K562 (cell line): ENCODE measurements around the gene JMJD1C. TPM values are rescaled to one million over a fixed set of nuclear protein-coding genes. Genes with fewer than 3 reads are reported as not detected.
A peak's percentile ranks its signal among the peaks of the same experiment; 100 is the strongest.

Experiments used
- BMI1 ChIP-seq: fragments of 150-350 bp; IDR thresholded peaks from 2 replicates; pipeline ENCODE4 v1.6.1; 2014; ENCODE audit warnings: low read length
- BRD4 ChIP-seq: fragments of 200-600 bp; sonication (generic); IDR thresholded peaks from 2 replicates; pipeline ENCODE4 v1.6.1; 2017; ENCODE audit warnings: inconsistent platforms
- BRD9 ChIP-seq: fragments of 450-650 bp; IDR thresholded peaks from 2 replicates; pipeline ENCODE4 v1.6.1; 2018; ENCODE audit warnings: low read depth; ENCODE audit not compliant: partially characterized antibody
- CBX1 ChIP-seq: sonication (generic); IDR thresholded peaks from 2 replicates; pipeline ENCODE4 v1.6.1; 2016; ENCODE audit warnings: antibody characterized with exemption, low read depth, mild to moderate bottlenecking
- CHD1 ChIP-seq: fragments of 200-600 bp; sonication (generic); IDR thresholded peaks from one replicate; pipeline ENCODE4 v1.6.1; 2012; ENCODE audit warnings: mild to moderate bottlenecking, moderate library complexity, low read length, inconsistent platforms
- CREB1 ChIP-seq, 2 experiments: sonication (generic) in 1 of 2; formaldehyde crosslinking in 1 of 2; IDR thresholded peaks; 2 replicates each; pipeline versions ENCODE4 v1.6.1 to v1.8.0; 2012 to 2022; ENCODE audit warnings: inconsistent platforms in 1 of 2, mild to moderate bottlenecking in 1 of 2, missing genetic modification reagents in 1 of 2, moderate library complexity in 1 of 2
- DDX20 ChIP-seq: fragments of 450-650 bp; IDR thresholded peaks from 2 replicates; pipeline ENCODE4 v1.6.1; 2016; ENCODE audit warnings: missing genetic modification characterization, low read depth, mild to moderate bottlenecking, missing compliant biosample characterization, moderate library complexity
- DNMT1 ChIP-seq: fragments of 450-650 bp; IDR thresholded peaks from 2 replicates; pipeline ENCODE4 v1.6.1; 2016; ENCODE audit warnings: antibody characterized with exemption, mild to moderate bottlenecking
- E2F4 ChIP-seq: sonication (generic); formaldehyde crosslinking; IDR thresholded peaks from 2 replicates; pipeline ENCODE4 v1.8.0; 2022; ENCODE audit warnings: mild to moderate bottlenecking, low read depth, missing genetic modification reagents
- ESRRB ChIP-seq: fragments of 250-450 bp; sonication (Bioruptor Pico); IDR thresholded peaks from 2 replicates; pipeline ENCODE4 v1.5.0; 2020; ENCODE audit warnings: mild to moderate bottlenecking, moderate library complexity, borderline replicate concordance
- FIP1L1 ChIP-seq: fragments of 200-400 bp; formaldehyde crosslinking; IDR thresholded peaks from 2 replicates; pipeline ENCODE4 v1.6.1; 2018; ENCODE audit warnings: mild to moderate bottlenecking, low read depth, low read length; ENCODE audit not compliant: poor library complexity, severe bottlenecking
- FOXJ2 ChIP-seq: fragments of 200-800 bp; sonication (Bioruptor generic); IDR thresholded peaks from 2 replicates; pipeline ENCODE4 v1.6.1; 2016; ENCODE audit warnings: missing genetic modification characterization, missing compliant biosample characterization
- HNRNPH1 ChIP-seq: fragments of 200-400 bp; formaldehyde crosslinking; optimal IDR thresholded peaks from 2 replicates; pipeline ENCODE3; 2017; ENCODE audit warnings: low read depth, mild to moderate bottlenecking, low read length, moderate library complexity
- KAT8 ChIP-seq: fragments of 450-650 bp; IDR thresholded peaks from 2 replicates; pipeline ENCODE4 v1.6.1; 2016; ENCODE audit warnings: low read depth, mild to moderate bottlenecking
- MLLT1 ChIP-seq, 2 experiments: fragments of 450-650 bp; IDR thresholded peaks; 2 replicates each; pipeline ENCODE4 v1.6.1; 2016
- MXD1 ChIP-seq: fragments of 250-450 bp; sonication (Bioruptor Pico); IDR thresholded peaks from 2 replicates; pipeline ENCODE4 v1.8.0; 2021; ENCODE audit warnings: borderline replicate concordance, mild to moderate bottlenecking, moderate library complexity; ENCODE audit not compliant: poor library complexity, severe bottlenecking
- MYC ChIP-seq, 2 experiments: fragments of 250-450 bp in 1 of 2; sonication (Bioruptor Pico) in 1 of 2; IDR thresholded peaks; 2 replicates each; pipeline versions ENCODE4 v1.5.1 to v1.6.1; 2012 to 2021; ENCODE audit warnings: low read depth in 2 of 2, borderline replicate concordance in 1 of 2, improper control_type of control experiment in 1 of 2, low read length in 1 of 2, mild to moderate bottlenecking in 1 of 2, moderate library complexity in 1 of 2
- NCOA2 ChIP-seq, 2 experiments: fragments of 450-650 bp; IDR thresholded peaks; 2 replicates each; pipeline ENCODE4 v1.6.1; 2018; ENCODE audit warnings: mild to moderate bottlenecking in 2 of 2, moderate library complexity in 1 of 2; ENCODE audit not compliant: partially characterized antibody in 2 of 2
- NELFE ChIP-seq: IDR thresholded peaks from 2 replicates; pipeline ENCODE4 v1.6.1; 2011; ENCODE audit warnings: mild to moderate bottlenecking; ENCODE audit not compliant: insufficient read depth, insufficient read length
- NEUROD1 ChIP-seq: fragments of 150-350 bp; IDR thresholded peaks from 2 replicates; pipeline ENCODE4 v1.6.1; 2014; ENCODE audit warnings: borderline replicate concordance, low read length, low read depth; ENCODE audit not compliant: partially characterized antibody
- SNRNP70 ChIP-seq: fragments of 200-400 bp; formaldehyde crosslinking; optimal IDR thresholded peaks from 2 replicates; pipeline ENCODE3; 2017; ENCODE audit warnings: low read depth, low read length
- TOE1 ChIP-seq, 2 experiments: fragments of 450-650 bp in 1 of 2; sonication (generic) in 1 of 2; formaldehyde crosslinking in 1 of 2; IDR thresholded peaks; 2 replicates each; pipeline versions ENCODE4 v1.7.1 to v1.8.0; 2016 to 2022; ENCODE audit warnings: borderline replicate concordance in 2 of 2, mild to moderate bottlenecking in 2 of 2, antibody characterized with exemption in 1 of 2, inconsistent platforms in 1 of 2, low read depth in 1 of 2, missing genetic modification reagents in 1 of 2, moderate library complexity in 1 of 2
- ZBED1 ChIP-seq: IDR thresholded peaks from 2 replicates; pipeline ENCODE4 v1.6.1; 2014
- ZNF354B ChIP-seq: fragments of 250-450 bp; sonication (Bioruptor Pico); IDR thresholded peaks from 2 replicates; pipeline ENCODE4 v1.4.0; 2020
- ZNF408 ChIP-seq: fragments of 250-450 bp; sonication (Bioruptor Pico); IDR thresholded peaks from 2 replicates; pipeline ENCODE4 v1.4.0; 2020; ENCODE audit warnings: low read depth, mild to moderate bottlenecking, moderate library complexity
- ZNF77 ChIP-seq: fragments of 250-450 bp; sonication (Bioruptor Pico); IDR thresholded peaks from 2 replicates; pipeline ENCODE4 v1.5.0; 2020
- ZZZ3 ChIP-seq: fragments of 450-650 bp; IDR thresholded peaks from 2 replicates; pipeline ENCODE4 v1.6.1; 2016; ENCODE audit warnings: antibody characterized with exemption, mild to moderate bottlenecking, moderate library complexity
- polyA plus RNA-seq, 8 experiments: library from polyadenylated mRNA; depleted of rRNA in 4 of 8; stranded (reverse) in 5 of 8; unstranded in 3 of 8; fragments of >200 nt; fragmentation: Nextera tagmentation in 2 of 8; fragmentation: Illumina TruSeq in 1 of 8; extraction: Ambion mirVana in 2 of 8; extraction: Trizol in 1 of 8; gene quantifications; 2 replicates each; pipeline versions ENCODE4 v1.2.1 to v1.2.3, GENCODE V29; 2011 to 2014; ENCODE audit warnings: inconsistent platforms in 1 of 8, missing spikeins in 1 of 8
- total RNA-seq, 7 experiments: library from RNA; depleted of rRNA in 6 of 7; stranded (reverse); fragments of >200 nt in 6 of 7; fragmentation: Illumina TruSeq in 2 of 7; extraction: Trizol in 2 of 7; gene quantifications; 2 replicates each; pipeline versions ENCODE4 v1.2.1 to v1.2.3, GENCODE V29; 2011 to 2021; ENCODE audit warnings: low replicate concordance in 1 of 7

JMJD1C gene
- total and polyA plus RNA-seq, 9 of the 15 experiments (the other 6 are each of a cell fraction or from before 2014, with no cell fraction given): 25.3 to 68.0 (median 47.2) TPM

GRCh38 chr10:63268149-63268797 lies 197.5 kb downstream of the JMJD1C start (continued):
- TF ChIP-seq KAT8: no peak
- TF ChIP-seq BRD4: no peak
- 0 out of 2 replicates have a peak, but pooled peaks have one; percentile 23 for TF ChIP-seq DNMT1
- no peak for TF ChIP-seq ZNF354B (CRISPR knock-in tag)
- TF ChIP-seq MYC (IDR thresholded peaks at IDR 0.05; ENCODE audit: low read depth, low read length): no peak
- TF ChIP-seq MYC (CRISPR knock-in tag; IDR thresholded peaks at IDR 0.05; ENCODE audit: borderline replicate concordance, low read depth): no peak
- no peak for TF ChIP-seq ZNF408
- TF ChIP-seq ZZZ3: no peak
- TF ChIP-seq NELFE: no peak
- no peak for TF ChIP-seq ZNF77 (CRISPR knock-in tag)
- peak; percentile 87 to 95 for TF ChIP-seq MLLT1 (IDR thresholded peaks at IDR 0.05)
- TF ChIP-seq TOE1 (IDR thresholded peaks at IDR 0.05; ENCODE audit: borderline replicate concordance): no peak
- TF ChIP-seq TOE1 (CRISPR knock-in tag; IDR thresholded peaks at IDR 0.05; ENCODE audit: borderline replicate concordance, low read depth): no peak
- TF ChIP-seq DDX20: no peak
- no peak for TF ChIP-seq CREB1 (IDR thresholded peaks at IDR 0.05)
- no peak for TF ChIP-seq CREB1 (CRISPR knock-in tag; IDR thresholded peaks at IDR 0.05)
- TF ChIP-seq CBX1: no peak
- TF ChIP-seq SNRNP70: no peak
- TF ChIP-seq FOXJ2: peak; percentile 20; the same call in 1 of the 2 replicates
- no peak for TF ChIP-seq E2F4
- TF ChIP-seq BRD9: no peak
- no peak for TF ChIP-seq MXD1 (CRISPR knock-in tag)
- no peak for TF ChIP-seq FIP1L1
- TF ChIP-seq ZBED1: no peak
- no peak for TF ChIP-seq NEUROD1
- TF ChIP-seq HNRNPH1: no peak
- no peak for TF ChIP-seq BMI1
- TF ChIP-seq ESRRB: no peak
- peak; percentile 88 for TF ChIP-seq CHD1
- TF ChIP-seq NCOA2 (IDR thresholded peaks at IDR 0.05; ENCODE audit: partially characterized antibody in 2 of 2): no peak
